Liver (tissue), 3 donors: Measurements from ENCODE around the gene MTO1.

Source experiments
- EGR1 ChIP-seq, 2 donors: IDR thresholded peaks; 2 replicates each; pipeline ENCODE4 v1.6.1; 2016 to 2018; ENCODE audit warnings: antibody characterized with exemption in 2 of 2, low read depth in 2 of 2
- GABPA ChIP-seq, 2 donors: IDR thresholded peaks in 1 of 2; conservative IDR thresholded peaks in 1 of 2; 2 replicates each; pipeline ENCODE4 v1.6.1; 2016; ENCODE audit warnings: antibody characterized with exemption in 2 of 2, mild to moderate bottlenecking in 1 of 2, moderate library complexity in 1 of 2
- JUND ChIP-seq, 2 donors: IDR thresholded peaks; 2 replicates each; pipeline ENCODE4 v1.6.1; 2016; ENCODE audit warnings: antibody characterized with exemption in 2 of 2
- RAD21 ChIP-seq, 2 donors: IDR thresholded peaks; 2 replicates each; pipeline ENCODE4 v1.6.1; 2016; ENCODE audit warnings: antibody characterized with exemption in 2 of 2, mild to moderate bottlenecking in 2 of 2
- RXRA ChIP-seq, 2 donors: IDR thresholded peaks; 2 replicates each; pipeline ENCODE4 v1.6.1; 2017 to 2018; ENCODE audit warnings: antibody characterized with exemption in 2 of 2, mild to moderate bottlenecking in 1 of 2
- TAF1 ChIP-seq: conservative IDR thresholded peaks from 2 replicates; pipeline ENCODE4 v1.6.1; 2016; ENCODE audit warnings: antibody characterized with exemption, mild to moderate bottlenecking
- YY1 ChIP-seq: IDR thresholded peaks from 2 replicates; pipeline ENCODE4 v1.6.1; 2016; ENCODE audit warnings: antibody characterized with exemption, mild to moderate bottlenecking
- TF ChIP-seq, protein P1 (sequence below): fragments of 150-350 bp; IDR thresholded peaks from 2 replicates; pipeline ENCODE4 v1.5.1; 2017; ENCODE audit warnings: improper control_type of control experiment, low read depth, low read length; ENCODE audit not compliant: missing input control
- TF ChIP-seq, protein P2 (sequence below): IDR thresholded peaks from 2 replicates; pipeline ENCODE4 v1.6.1; 2016; ENCODE audit warnings: antibody characterized with exemption
- TF ChIP-seq, protein P3 (sequence below): IDR thresholded peaks from 2 replicates; pipeline ENCODE4 v1.6.1; 2016; ENCODE audit warnings: antibody characterized with exemption, mild to moderate bottlenecking
- TF ChIP-seq, protein P4 (sequence below): IDR thresholded peaks from 2 replicates; pipeline ENCODE4 v1.6.1; 2016; ENCODE audit warnings: antibody characterized with exemption
- donor health status: healthy.
- donor health status: healthy.

DNA sequence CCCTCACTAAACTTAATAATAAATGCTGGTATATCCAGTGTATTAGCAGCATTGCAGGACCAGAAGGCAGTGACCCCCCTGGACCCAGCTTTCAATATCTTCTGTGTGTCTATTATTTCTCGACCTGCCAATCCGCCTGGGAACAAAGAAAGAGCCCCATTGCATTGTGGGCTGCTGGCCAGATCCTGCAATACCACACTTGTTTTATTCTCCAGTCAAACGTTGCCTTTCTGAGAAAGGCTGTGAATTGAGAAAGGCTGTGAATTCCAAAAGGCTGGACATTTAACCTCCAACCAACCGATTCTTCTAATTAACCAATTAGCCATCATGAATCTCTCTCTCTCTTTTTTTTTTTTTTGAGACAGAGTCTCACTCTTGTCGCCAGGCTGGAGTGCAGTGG is 1.5 kb upstream of the MTO1 start:
- TF ChIP-seq, protein P1, sequence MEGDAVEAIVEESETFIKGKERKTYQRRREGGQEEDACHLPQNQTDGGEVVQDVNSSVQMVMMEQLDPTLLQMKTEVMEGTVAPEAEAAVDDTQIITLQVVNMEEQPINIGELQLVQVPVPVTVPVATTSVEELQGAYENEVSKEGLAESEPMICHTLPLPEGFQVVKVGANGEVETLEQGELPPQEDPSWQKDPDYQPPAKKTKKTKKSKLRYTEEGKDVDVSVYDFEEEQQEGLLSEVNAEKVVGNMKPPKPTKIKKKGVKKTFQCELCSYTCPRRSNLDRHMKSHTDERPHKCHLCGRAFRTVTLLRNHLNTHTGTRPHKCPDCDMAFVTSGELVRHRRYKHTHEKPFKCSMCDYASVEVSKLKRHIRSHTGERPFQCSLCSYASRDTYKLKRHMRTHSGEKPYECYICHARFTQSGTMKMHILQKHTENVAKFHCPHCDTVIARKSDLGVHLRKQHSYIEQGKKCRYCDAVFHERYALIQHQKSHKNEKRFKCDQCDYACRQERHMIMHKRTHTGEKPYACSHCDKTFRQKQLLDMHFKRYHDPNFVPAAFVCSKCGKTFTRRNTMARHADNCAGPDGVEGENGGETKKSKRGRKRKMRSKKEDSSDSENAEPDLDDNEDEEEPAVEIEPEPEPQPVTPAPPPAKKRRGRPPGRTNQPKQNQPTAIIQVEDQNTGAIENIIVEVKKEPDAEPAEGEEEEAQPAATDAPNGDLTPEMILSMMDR: no peak
- TF ChIP-seq YY1 (no peak), TAF1 (no peak), JUND (IDR thresholded peaks at IDR 0.05) (no peak), EGR1 (IDR thresholded peaks at IDR 0.05; ENCODE audit: low read depth in 2 of 2) (no peak), RAD21 (IDR thresholded peaks at IDR 0.05) (no peak), GABPA (IDR thresholded peaks at IDR 0.05 in 1 of 2, conservative IDR thresholded peaks at IDR 0.05 in 1 of 2) (no peak), RXRA (IDR thresholded peaks at IDR 0.05) (no peak)
- TF ChIP-seq, protein P2, sequence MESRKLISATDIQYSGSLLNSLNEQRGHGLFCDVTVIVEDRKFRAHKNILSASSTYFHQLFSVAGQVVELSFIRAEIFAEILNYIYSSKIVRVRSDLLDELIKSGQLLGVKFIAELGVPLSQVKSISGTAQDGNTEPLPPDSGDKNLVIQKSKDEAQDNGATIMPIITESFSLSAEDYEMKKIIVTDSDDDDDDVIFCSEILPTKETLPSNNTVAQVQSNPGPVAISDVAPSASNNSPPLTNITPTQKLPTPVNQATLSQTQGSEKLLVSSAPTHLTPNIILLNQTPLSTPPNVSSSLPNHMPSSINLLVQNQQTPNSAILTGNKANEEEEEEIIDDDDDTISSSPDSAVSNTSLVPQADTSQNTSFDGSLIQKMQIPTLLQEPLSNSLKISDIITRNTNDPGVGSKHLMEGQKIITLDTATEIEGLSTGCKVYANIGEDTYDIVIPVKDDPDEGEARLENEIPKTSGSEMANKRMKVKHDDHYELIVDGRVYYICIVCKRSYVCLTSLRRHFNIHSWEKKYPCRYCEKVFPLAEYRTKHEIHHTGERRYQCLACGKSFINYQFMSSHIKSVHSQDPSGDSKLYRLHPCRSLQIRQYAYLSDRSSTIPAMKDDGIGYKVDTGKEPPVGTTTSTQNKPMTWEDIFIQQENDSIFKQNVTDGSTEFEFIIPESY: no peak
- TF ChIP-seq, protein P3, sequence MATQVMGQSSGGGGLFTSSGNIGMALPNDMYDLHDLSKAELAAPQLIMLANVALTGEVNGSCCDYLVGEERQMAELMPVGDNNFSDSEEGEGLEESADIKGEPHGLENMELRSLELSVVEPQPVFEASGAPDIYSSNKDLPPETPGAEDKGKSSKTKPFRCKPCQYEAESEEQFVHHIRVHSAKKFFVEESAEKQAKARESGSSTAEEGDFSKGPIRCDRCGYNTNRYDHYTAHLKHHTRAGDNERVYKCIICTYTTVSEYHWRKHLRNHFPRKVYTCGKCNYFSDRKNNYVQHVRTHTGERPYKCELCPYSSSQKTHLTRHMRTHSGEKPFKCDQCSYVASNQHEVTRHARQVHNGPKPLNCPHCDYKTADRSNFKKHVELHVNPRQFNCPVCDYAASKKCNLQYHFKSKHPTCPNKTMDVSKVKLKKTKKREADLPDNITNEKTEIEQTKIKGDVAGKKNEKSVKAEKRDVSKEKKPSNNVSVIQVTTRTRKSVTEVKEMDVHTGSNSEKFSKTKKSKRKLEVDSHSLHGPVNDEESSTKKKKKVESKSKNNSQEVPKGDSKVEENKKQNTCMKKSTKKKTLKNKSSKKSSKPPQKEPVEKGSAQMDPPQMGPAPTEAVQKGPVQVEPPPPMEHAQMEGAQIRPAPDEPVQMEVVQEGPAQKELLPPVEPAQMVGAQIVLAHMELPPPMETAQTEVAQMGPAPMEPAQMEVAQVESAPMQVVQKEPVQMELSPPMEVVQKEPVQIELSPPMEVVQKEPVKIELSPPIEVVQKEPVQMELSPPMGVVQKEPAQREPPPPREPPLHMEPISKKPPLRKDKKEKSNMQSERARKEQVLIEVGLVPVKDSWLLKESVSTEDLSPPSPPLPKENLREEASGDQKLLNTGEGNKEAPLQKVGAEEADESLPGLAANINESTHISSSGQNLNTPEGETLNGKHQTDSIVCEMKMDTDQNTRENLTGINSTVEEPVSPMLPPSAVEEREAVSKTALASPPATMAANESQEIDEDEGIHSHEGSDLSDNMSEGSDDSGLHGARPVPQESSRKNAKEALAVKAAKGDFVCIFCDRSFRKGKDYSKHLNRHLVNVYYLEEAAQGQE: no peak
- TF ChIP-seq, protein P4, sequence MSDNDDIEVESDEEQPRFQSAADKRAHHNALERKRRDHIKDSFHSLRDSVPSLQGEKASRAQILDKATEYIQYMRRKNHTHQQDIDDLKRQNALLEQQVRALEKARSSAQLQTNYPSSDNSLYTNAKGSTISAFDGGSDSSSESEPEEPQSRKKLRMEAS: no peak
